ENCODE measurements around the gene SSTR4. TPM values are rescaled to one million over a fixed set of nuclear protein-coding genes. Genes with fewer than 3 reads are reported as not detected.

Gene SSTR4
- total RNA-seq, 3 donors from 2014 or later (not counting 1 experiment from before 2014, with no cell fraction given): not detected

DNA sequence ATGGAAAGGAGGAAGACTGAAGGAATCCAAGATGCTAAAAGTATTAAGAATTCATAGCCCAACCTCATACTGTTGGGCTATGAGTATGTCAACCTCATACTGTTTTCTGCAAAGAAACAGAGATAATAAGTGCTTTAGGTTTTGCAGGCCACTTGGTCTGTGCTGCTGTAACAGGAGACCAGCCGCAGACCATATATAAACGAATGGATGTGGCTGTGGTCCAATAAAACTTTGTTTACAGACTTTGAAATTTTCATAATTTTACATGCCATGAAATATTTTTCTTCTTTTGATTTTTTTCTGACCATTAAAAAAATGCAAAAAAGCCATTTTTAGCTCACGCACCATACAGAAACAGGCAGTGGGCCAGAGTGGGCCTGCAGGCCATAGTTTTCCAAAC, 28.1 kb downstream of the SSTR4 start:
- no peaks in the 10 kb centered on the region for H3K27me3 Mint-ChIP-seq (ENCODE audit: low read depth in 2 of 2)
- no peaks in the 10 kb centered on the region for H3K9me3 Mint-ChIP-seq
- H3K27ac ChIP-seq (ENCODE audit: low read length): no peak overlapping the region
- H3K4me1 Mint-ChIP-seq: no peaks in the 10 kb centered on the region
- no peaks in the 10 kb centered on the region for H3K36me3 ChIP-seq (ENCODE audit: control insufficient read depth, insufficient read depth, low read length)
- H3K4me3 ChIP-seq (ENCODE audit: low read length): no peak overlapping the region
- no peak for ATAC-seq
- 95% methylated on average over 3 of the region's 3 CpGs for WGBS (ENCODE audit: insufficient coverage)
- no peak overlapping the region for H3K4me3 Mint-ChIP-seq
- TF ChIP-seq, protein P1, sequence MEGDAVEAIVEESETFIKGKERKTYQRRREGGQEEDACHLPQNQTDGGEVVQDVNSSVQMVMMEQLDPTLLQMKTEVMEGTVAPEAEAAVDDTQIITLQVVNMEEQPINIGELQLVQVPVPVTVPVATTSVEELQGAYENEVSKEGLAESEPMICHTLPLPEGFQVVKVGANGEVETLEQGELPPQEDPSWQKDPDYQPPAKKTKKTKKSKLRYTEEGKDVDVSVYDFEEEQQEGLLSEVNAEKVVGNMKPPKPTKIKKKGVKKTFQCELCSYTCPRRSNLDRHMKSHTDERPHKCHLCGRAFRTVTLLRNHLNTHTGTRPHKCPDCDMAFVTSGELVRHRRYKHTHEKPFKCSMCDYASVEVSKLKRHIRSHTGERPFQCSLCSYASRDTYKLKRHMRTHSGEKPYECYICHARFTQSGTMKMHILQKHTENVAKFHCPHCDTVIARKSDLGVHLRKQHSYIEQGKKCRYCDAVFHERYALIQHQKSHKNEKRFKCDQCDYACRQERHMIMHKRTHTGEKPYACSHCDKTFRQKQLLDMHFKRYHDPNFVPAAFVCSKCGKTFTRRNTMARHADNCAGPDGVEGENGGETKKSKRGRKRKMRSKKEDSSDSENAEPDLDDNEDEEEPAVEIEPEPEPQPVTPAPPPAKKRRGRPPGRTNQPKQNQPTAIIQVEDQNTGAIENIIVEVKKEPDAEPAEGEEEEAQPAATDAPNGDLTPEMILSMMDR (IDR thresholded peaks at IDR 0.05): no peak
- no peak overlapping the region for H3K27ac Mint-ChIP-seq
- H3K27me3 ChIP-seq (ENCODE audit: control insufficient read depth, insufficient read depth, low read length): no peaks in the 10 kb centered on the region
- H3K36me3 Mint-ChIP-seq: no peaks in the 10 kb centered on the region
- H3K9me3 ChIP-seq (ENCODE audit: control insufficient read depth, insufficient read depth, low read length): no peaks in the 10 kb centered on the region
- H3K4me1 ChIP-seq (ENCODE audit: control insufficient read depth, insufficient read depth, low read length): no peaks in the 10 kb centered on the region
- no peak for DNase-seq
- intact Hi-C loops (cut with micrococcal nuclease): no loop called here

DNA sequence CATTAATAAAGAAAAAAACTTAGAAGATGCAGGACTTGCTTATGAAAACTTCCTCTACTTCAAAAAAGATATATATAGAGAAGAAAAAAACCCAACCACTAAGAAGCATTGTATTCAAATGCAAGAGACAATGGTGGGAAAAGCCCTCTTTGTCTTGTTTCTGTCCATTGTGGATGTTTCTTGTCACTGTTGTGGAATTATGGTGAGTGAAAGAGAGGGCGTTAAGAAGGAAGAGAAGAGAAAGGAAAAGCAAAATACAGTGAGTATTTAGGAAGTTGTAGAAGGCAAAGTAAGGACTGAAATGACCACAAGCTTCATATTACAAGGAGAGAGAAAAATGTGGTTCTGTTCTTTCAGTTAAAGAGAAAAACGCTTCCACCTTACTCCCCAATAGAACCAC, 28.5 kb downstream of the SSTR4 start:
- Mint-ChIP-seq H3K36me3 (no peaks in the 10 kb centered on the region), H3K4me1 (no peaks in the 10 kb centered on the region), H3K27ac (no peak overlapping the region), H3K9me3 (no peaks in the 10 kb centered on the region), H3K4me3 (no peak overlapping the region), H3K27me3 (ENCODE audit: low read depth in 2 of 2) (no peaks in the 10 kb centered on the region)
- no peak overlapping the region for H3K27ac ChIP-seq (ENCODE audit: low read length)
- H3K36me3 ChIP-seq (ENCODE audit: control insufficient read depth, insufficient read depth, low read length): no peaks in the 10 kb centered on the region
- H3K4me3 ChIP-seq (ENCODE audit: low read length): no peak overlapping the region
- H3K27me3 ChIP-seq (ENCODE audit: control insufficient read depth, insufficient read depth, low read length): no peaks in the 10 kb centered on the region
- ATAC-seq (no peak), DNase-seq (no peak)
- H3K4me1 ChIP-seq (ENCODE audit: control insufficient read depth, insufficient read depth, low read length): no peaks in the 10 kb centered on the region
- TF ChIP-seq, protein P1 (IDR thresholded peaks at IDR 0.05): no peak
- intact Hi-C loops (cut with micrococcal nuclease): no loop called here
- no peaks in the 10 kb centered on the region for H3K9me3 ChIP-seq (ENCODE audit: control insufficient read depth, insufficient read depth, low read length)
- WGBS (ENCODE audit: insufficient coverage): 17% methylated on average over 1 of the region's 2 CpGs

DNA sequence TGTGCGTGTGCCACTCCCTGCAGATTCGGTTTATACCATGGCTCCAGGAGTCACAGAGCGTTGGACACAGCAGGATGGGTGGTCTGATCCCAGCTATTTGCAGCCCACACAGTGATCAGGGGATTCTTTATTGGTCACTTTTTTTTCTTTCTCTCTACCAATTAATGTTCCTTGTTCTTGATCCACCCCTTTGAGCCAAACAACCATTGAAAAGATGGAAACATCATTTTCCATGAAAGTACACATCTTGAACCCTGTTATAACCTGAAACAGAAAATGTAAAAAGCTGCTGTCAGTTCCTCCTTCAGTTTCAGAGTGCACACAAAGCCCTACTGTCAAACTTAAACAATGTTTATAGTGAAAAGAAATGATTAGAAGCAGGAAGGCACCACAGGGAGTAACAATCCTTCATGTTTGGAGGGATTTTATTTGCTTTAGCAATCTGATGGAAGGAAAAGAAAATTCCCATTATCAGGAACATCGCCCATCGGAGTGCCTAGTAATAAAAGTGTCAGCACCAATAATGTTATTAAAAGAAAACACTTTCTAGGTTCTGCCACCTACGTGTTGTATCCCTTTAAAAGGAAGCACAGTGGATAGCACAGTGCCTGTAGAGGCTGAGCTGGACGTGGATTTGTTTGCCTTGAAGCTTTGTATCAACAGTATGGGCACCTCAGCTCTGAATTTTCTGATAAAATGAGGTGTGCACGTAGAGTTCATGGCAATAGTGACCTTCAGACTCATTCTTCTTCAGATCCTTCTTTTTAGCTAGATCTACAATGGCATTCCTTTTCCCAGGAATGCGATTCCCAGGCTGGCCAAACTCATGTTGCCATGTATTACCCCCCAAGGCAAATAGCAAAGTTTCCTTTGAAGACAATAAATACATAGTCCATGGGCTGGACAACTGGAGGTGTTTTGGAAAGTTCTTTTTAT, 30.4 kb downstream of the SSTR4 start:
- H3K36me3 Mint-ChIP-seq: no peaks in the 10 kb centered on the region
- no peak overlapping the region for H3K4me3 ChIP-seq (ENCODE audit: low read length)
- H3K4me1 ChIP-seq (ENCODE audit: control insufficient read depth, insufficient read depth, low read length): no peaks in the 10 kb centered on the region
- 86% methylated on average over 7 of the region's 9 CpGs for WGBS (ENCODE audit: insufficient coverage)
- H3K27ac ChIP-seq (ENCODE audit: low read length): no peak overlapping the region
- H3K27ac Mint-ChIP-seq: no peak overlapping the region
- no peak overlapping the region for H3K4me3 Mint-ChIP-seq
- H3K36me3 ChIP-seq (ENCODE audit: control insufficient read depth, insufficient read depth, low read length): no peaks in the 10 kb centered on the region
- ATAC-seq (no peak), DNase-seq (no peak)
- intact Hi-C loops (cut with micrococcal nuclease): no loop called here
- TF ChIP-seq, protein P1 (IDR thresholded peaks at IDR 0.05): no peak
- H3K27me3 ChIP-seq (ENCODE audit: control insufficient read depth, insufficient read depth, low read length): no peaks in the 10 kb centered on the region
- no peaks in the 10 kb centered on the region for H3K9me3 Mint-ChIP-seq
- H3K27me3 Mint-ChIP-seq (ENCODE audit: low read depth in 2 of 2): no peaks in the 10 kb centered on the region
- no peaks in the 10 kb centered on the region for H3K4me1 Mint-ChIP-seq
- H3K9me3 ChIP-seq (ENCODE audit: control insufficient read depth, insufficient read depth, low read length): no peaks in the 10 kb centered on the region

Measured in natural killer cell (primary cell).